AG08396 (cell line): Measurements from ENCODE around the gene TRIM60.
"Not testable (repeated sequence)": the region's sequence is repeated elsewhere in the genome, so short reads cannot be mapped to it uniquely, and the experiment has no call there.

Experiments
- DNase-seq: peaks from one replicate; pipeline ENCODE4 v3.0.0; 2012; ENCODE audit warnings: low spot score, mixed read lengths

The TRIM60 gene

DNA sequence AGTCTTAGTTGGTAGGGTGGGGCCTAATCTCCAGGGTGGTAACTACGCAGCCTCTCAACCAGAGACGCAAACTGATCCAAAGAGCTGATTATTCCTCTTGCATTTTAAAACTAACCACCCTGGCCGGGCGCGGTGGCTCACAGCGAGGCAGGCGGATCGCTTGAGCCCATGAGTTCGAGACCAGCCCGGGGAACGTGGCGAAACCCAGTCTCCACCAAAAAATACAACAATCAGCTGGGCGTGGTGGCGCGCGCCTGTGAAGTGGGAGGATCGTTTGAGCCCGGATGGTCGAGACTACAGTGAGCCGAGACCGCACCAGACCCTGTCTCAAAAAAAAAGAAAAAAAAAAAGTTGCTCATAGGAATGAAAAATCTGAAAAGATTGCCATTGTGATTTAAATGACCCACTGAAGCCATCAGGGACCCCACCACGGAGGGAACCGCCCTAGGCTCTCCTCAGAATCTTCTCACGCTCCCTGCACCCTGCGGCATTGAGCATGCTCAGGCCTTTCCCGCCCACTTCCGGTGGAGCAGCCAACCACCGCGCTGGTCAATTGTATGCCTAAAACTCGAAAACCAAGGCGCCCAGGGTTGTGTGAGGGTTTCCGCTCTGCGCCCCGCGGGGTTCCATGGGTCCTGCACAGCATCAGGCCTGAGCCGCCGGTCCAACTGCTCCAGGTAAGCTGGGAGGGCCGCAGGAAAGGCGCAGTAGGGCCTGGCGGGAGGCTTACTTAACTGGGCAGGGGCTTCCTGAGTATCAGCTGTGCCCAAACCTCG lies at the start of gene TRIM60:
TRIM60 (plus strand) TSS at position 564 of the 776 bp plus-strand sequence. CDS start 8,074 bp downstream, outside the sequence.
- DNase-seq: no peak

GRCh38 chr4:164989471-164989870 lies 42.3 kb upstream of the TRIM60 start:
- no peak for DNase-seq

DNA sequence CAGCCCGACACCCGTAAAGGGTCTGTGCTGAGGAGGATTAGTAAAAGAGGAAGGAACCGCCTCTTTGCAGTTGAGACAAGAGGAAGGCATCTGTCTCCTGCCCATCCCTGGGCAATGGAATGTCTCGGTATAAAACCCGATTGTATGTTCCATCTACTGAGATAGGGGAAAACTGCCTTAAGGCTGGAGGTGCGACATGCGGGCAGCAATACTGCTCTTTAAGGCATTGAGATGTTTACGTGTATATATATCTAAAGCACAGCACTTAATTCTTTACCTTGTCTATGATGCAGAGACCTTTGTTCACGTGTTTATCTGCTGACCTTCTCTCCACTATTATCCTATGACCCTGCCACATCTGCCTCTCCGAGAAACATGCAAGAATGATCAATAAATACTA lies 41.0 kb upstream of the TRIM60 start:
- not testable (repeated sequence) for DNase-seq

DNA sequence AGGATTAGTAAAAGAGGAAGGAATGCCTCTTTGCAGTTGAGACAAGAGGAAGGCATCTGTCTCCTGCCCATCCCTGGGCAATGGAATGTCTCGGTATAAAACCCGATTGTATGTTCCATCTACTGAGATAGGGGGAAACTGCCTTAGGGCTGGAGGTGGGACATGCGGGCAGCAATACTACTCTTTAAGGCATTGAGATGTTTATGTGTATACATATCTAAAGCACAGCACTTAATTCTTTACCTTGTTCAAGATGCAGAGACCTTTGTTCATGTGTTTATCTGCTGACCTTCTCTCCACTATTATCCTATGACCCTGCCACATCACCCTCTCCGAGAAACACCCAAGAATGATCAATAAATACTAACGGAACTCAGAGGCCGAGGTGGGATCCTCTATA lies 35.7 kb upstream of the TRIM60 start:
- not testable (repeated sequence) for DNase-seq

GRCh38 chr4:164997324-164997723 lies 34.5 kb upstream of the TRIM60 start:
- DNase-seq: no peak

GRCh38 chr4:164997941-164998340 lies 33.9 kb upstream of the TRIM60 start:
- no peak for DNase-seq

- DNase-seq: not testable (repeated sequence)
These were observed 33.2 kb upstream of the TRIM60 start for GRCh38 chr4:164998526-164999080.

DNA sequence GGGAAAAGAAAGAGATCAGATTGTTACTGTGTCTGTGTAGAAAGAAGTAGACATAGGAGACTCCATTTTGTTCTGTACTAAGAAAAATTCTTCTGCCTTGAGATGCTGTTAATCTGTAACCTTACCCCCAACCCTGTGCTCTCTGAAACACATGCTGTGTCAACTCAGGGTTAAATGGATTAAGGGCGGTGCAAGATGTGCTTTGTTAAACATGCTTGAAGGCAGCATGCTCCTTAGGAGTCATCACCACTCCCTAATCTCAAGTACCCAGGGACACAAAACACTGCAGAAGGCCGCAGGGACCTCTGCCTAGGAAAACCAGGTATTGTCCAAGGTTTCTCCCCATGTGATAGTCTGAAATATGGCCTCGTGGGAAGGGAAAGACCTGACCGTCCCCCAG lies 29.8 kb upstream of the TRIM60 start:
- DNase-seq: not testable (repeated sequence)

DNA sequence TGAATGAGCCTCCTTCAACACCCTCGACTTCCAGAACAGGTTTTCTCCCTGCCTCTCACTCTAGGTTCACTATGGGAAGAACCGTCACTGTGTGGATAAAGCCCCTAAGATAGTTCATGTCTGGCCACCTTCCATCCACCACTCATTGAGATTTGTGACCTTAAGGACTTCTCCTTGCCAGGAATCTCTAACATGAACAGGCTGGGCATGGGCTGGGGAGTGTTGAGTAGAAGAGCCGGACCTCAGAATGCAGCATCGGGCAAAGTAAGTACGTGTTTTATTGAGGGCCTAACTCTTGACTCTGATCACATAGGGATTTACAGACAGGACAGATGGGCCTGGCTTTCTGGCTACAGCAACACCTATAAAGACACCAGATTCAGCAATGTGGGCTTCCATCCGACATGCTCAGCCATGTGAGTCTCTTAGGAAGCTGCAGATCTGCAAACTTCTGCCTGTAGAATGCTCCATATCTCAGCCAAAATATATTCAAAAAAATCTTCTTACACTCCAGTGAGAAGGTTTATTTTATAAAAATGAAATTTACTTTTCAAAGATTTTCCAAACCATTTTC lies 26.4 kb upstream of the TRIM60 start:
- DNase-seq: no peak

GRCh38 chr4:165006456-165006855 lies 25.3 kb upstream of the TRIM60 start:
- no peak for DNase-seq

DNA sequence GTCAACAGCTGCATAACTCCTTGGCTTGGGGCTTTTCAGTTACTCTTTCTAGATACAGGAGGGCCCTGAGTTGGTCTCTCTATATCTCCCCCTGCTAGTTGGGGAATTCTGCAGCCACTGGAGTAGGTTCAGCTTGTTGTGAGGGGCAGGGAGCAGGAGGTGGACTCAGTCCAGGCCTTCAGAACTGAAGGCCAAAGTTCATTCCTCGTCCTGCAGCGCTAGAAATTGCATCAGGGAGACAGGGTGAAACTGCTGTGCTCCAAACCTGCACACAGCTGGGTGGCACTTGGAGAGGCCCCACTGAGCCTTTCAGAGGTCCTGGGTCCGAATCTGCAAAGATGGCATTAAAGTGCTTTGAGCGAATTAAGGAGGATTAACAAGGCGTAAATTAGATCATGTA lies 24.9 kb upstream of the TRIM60 start:
- no peak for DNase-seq

- DNase-seq: no peak
These were observed 22.1 kb upstream of the TRIM60 start for GRCh38 chr4:165009493-165010227.

DNA sequence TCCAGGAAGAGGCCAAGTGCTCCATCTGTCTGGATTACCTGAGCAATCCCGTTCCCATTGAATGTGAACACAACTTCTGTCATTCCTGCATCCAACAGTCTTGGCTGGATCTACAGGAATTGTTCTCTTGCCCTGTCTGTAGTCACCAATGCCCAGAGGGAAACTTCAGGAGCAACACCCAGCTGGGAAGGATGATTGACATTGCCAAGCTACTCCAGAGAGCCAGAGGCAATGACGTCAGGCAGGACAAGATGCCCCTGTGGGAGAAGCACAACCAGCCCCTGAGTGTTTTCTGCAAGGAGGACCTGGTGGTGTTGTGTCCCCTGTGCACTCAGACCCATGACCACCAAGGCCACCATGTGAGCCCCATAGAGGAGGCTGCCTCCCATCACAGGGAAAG lies 21.3 kb upstream of the TRIM60 start:
- no peak for DNase-seq

- DNase-seq: no peak
These were observed 20.8 kb upstream of the TRIM60 start for GRCh38 chr4:165010991-165011390.

DNA sequence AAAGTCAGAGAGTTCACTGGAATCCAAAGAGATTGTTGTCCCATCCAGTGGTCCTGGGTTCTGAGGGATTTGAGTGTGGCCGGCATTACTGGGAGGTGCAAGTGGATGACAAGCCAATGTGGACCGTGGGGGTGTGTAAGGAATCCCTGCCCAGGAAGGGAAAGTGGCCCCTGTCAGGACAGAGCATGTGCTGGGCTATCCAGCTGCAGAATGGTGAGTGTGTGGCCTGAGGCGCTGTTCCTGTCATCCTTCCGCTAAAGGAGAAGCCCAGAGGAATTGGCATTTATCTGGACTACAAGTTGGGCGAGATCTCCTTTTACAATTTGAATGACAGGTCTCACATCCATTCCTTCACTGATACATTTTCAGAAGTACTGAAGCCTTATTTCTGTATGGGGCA lies 20.4 kb upstream of the TRIM60 start:
- no peak for DNase-seq

DNA sequence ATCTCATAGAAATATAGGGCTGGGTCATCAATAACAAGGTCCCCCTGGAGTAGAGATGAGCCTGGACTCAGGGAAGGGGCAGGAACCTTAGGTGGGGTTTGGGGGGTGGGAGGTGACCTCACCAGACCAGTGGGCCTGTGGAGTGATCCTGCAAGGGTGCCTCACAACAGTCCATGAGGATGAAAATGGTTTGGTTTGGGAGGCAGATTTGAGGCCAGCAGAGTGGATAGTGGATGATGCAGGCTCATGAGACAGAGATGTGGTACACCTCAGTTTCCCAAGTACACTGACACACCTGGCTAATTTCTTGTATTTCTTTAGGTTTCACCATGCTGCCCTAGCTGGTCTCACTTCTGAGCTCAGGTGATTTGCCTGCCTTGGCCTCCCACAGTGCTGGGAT lies 18.1 kb upstream of the TRIM60 start:
- no peak for DNase-seq

GRCh38 chr4:165016971-165017370 lies 14.8 kb upstream of the TRIM60 start:
- no peak for DNase-seq

GRCh38 chr4:165019995-165020394 lies 11.8 kb upstream of the TRIM60 start:
- not testable (repeated sequence) for DNase-seq

DNA sequence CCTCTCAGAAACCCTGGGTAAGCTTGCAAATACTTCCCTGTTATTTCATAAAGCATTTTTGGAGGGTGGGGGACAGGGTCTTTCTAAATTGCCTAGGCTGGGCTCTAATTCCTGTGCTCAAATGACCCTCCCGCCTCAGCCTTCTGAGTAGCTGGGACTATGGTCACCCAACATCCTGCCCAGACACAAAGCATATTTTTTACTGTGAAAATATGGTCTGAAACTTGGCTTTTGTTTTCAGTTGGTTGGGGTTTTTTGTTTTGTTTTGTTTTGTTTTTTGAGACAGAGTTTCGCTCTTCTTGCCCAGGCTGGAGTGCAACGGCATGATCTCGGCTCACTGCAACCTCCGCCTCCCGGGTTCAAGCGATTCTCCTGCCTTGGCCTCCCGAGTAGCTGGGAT lies 6.0 kb upstream of the TRIM60 start:
- DNase-seq: not testable (repeated sequence)

GRCh38 chr4:165027762-165028402 lies 3.9 kb upstream of the TRIM60 start:
- no peak for DNase-seq

GRCh38 chr4:165048170-165048569 lies 16.4 kb downstream of the TRIM60 start:
- DNase-seq: no peak

DNA sequence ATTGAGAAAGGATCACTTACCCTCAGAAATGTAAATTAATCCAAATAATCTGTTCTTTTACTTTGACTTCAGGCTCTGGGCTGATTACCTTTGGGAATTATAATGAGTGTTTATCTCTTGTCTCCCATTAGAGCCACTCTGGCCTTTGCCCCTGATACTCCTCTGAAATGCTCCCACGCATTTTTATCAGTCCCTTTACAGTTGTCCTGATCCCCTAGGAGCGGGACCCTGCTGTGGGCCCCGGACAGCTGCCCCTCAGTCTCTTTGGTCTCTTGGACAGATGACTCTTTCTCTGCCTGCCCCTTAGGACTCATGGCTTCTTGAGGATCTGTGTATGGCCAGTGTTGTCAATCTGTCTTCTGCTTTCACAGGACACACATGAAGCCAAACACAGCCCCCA lies 20.8 kb downstream of the TRIM60 start:
- DNase-seq: no peak
